H1 (cell line): Measurements from ENCODE around the gene SDF2. TPM values are rescaled to one million over a fixed set of nuclear protein-coding genes. Genes with fewer than 3 reads are reported as not detected.

ENCODE experiments used
- CBX8 ChIP-seq: fragments of 300-800, 300-1000 bp; sonication (generic); IDR thresholded peaks from 2 replicates; pipeline ENCODE4 v1.7.1; 2016; ENCODE audit warnings: low read depth, low read length, borderline replicate concordance
- CEBPB ChIP-seq: IDR thresholded peaks from 2 replicates; pipeline ENCODE4 v1.6.1; 2012; ENCODE audit warnings: low read depth, low read length
- TCF12 ChIP-seq: IDR thresholded peaks from 2 replicates; pipeline ENCODE4 v1.6.1; 2011; ENCODE audit warnings: low read depth, mild to moderate bottlenecking, low read length
- polyA plus RNA-seq, 7 experiments: library from polyadenylated mRNA; depleted of rRNA in 3 of 7; stranded (reverse) in 5 of 7; unstranded in 2 of 7; fragments of >200 nt in 5 of 7; fragments of 200-250 nt in 2 of 7; gene quantifications; 1 replicate in 5 of 7; 2 replicates in 1 of 7; 4 replicates in 1 of 7; pipeline versions ENCODE4 v1.2.1 to v1.2.3, GENCODE V29; 2011 to 2013; ENCODE audit warnings: missing spikeins in 2 of 7, mixed read lengths in 2 of 7
- total RNA-seq: library from RNA; stranded (reverse); fragmentation: NEBNext Ultra II Directional; extraction: Animal tissue kit (Norgen Biotek cat#: 25700); gene quantifications from 2 replicates; pipeline ENCODE4 v1.2.1, GENCODE V29; 2021

SDF2 gene
- total and polyA plus RNA-seq, 2 of the 8 experiments (the other 6 are each of a cell fraction or from before 2014, with no cell fraction given), result 44.8 to 65.4 TPM

DNA sequence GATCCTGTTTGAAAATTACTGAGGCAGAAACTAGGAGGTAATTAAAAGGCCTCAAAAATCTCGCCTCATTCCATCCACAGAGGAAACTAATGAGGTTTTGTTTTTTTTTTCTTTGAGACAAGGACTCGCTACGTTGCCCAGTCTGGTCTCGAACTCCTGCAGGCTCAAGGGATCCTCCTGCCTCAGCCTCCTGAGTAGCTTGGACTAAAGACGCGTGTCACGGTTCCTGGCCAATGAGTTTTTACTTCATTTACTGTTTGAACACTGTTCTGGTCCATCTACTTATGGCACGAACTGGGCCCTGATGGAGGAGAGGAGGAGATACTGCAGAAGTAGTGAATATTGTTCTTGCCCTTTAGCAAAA, 16.1 kb downstream of the SDF2 start (continued):
- TF ChIP-seq CBX8 (no peak), CEBPB (no peak), TCF12 (no peak)
